Activated CD4-positive, CD25-positive, alpha-beta regulatory T cell treated with anti-CD3 and anti-CD28 coated beads, Interleukin-2, amount 50 U/mL, for 16 hours (primary cell): ENCODE measurements around the gene GCFC2.
"Not testable (repeated sequence)": the region's sequence is repeated elsewhere in the genome, so short reads cannot be mapped to it uniquely, and the experiment has no call there.

Experiments
- DNase-seq: peaks from one replicate; pipeline ENCODE4 v3.0.0-alpha.2; 2020; ENCODE audit warnings: low read depth, low spot score

Gene GCFC2

DNA sequence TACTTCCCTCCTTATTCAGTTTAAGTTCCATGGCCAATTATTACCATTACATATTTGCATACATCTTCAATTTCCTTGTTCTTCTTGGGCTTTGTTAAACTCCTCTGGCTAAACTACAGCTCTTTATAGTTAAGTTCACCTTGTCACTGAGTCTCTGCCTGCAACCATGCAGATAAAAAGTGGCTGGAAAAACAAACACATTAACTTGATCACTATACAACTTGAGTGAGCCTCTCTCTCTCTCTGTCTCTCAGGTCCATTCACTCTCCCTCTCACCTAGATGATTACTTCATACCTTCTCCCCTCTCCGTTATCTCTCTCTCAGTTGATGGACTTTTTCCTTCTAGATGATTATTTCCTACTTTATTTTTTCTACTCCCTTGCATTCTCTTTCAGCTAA, 30.3 kb downstream of the GCFC2 start:
- DNase-seq: no peak

DNA sequence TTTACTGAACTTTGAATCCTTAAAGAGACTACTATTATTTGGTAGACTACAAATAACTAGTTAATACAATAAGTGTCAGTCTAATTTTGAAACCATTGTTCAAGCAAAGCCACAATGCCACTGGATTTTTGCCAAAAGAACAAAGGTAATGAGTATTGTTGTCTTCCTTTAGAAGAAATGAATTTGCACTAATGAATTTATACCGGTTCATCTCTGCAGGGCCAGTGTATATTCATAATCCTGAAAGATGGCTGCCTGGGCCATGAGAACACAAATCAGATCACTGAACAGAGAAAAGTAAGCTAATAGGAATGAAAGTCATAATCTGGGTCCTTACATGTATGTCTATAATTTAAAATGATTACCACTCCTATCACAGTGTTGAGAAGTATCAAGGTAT, 31.2 kb downstream of the GCFC2 start:
- DNase-seq: no peak

DNA sequence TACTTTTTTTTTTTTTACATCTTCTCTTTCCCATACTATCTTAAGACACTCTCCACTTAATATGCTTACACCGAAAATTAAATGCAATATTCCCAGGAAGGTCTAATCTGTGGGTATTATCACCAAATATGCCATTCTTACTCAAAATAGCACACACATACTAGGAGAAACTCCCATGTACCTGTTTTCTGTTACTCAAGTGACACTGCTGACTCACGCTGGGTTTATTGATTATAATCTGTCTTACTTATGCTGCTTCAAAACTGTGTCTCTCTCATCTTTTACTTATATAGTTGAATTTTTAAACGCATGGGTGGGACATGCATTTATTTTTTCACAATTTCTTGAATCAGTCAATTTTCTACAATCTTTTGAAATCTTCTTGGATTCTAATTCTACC, 34.3 kb downstream of the GCFC2 start:
- no peak for DNase-seq

DNA sequence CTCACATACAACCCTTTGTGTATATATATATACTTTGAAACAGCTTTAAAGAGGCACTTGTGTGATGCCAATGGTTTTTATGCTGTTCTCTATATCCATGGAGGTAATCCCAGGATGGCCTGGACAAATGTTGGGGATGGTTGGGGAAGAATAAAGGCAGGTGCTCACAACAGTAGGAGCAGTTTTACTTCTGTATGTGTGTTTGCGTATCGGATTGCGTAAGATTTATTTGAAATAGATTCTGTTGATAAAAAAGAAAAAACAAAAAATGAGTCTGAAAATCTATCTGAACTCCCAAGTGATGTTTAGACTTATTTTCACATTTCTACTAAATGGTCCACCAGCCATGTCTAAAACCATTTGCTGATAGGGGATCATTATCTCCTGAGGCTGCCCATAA, 34.8 kb downstream of the GCFC2 start:
- DNase-seq: no peak

DNA sequence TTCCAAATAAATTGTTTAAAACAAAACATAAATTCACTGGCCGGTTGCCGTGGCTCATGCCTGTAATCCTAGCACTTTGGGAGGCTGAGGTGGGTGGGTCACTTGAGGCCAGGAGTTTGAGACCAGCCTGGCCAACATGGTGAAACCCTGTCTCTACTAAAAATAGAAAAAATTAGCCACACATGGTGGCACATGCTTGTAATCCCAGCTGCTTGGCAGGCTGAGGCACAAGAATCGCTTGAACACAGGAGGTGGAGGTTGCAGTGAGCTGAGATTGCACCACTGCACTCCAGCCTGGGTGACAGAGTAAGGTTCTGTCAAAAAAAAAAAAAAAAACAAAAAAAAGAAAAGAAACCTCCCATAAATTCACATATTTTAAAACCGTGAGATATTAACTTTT, 35.3 kb downstream of the GCFC2 start:
- DNase-seq: not testable (repeated sequence)

DNA sequence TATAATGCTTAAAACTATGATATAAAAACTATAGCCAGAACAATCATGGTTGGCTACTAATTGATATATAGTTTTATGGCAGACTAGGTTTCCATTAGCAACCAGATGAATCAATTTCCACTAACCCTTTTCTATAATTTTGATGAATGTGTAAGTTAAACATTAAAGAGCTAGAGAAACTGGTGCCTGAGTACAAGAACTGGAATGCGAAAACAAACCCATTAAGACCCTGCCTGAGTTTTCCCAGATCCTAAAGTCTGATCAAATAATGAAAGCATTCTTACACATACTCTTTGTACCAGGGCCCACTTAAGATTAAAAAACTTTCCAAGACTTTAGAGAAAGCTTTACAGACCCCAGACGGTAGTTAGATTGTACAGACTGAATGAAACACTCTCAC, 42.8 kb downstream of the GCFC2 start:
- no peak for DNase-seq

DNA sequence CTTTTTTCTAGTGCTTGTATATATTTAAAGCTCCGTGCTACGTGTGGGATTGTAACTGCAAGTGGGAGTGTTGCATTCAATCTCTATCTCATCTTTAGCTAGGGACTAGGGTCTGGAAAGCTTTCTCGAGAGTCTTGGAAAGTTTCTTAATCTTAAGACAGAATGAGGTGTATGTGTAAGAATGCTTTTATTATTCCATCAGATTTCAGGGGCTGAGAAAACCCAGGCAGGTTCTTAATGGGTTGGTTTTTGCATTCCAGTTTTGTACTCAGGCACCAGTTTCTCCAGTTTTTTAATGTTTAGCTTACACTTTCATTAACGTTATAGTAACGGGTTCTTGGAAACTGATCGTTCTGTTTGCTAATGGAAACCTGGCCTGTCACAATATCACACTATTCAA, 43.8 kb downstream of the GCFC2 start:
- no peak for DNase-seq

DNA sequence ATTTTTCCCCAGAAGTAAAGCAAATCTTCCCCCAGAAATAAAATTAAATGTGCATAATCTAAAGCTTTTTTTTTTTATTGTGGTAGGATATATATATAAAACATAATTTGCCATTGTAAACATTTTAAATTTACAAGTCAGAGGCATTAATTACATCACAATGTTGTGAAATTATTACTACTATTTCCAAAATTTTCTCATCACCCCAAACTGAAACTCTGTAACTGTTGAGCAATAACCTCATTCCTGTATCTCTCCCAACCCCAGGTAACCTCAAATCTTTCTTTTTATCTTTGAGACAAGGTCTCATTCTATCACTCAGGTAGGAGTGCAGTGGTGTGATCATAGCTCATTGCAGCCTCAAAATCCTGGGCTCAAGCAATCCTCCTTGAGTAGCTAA, 52.9 kb downstream of the GCFC2 start:
- no peak for DNase-seq

DNA sequence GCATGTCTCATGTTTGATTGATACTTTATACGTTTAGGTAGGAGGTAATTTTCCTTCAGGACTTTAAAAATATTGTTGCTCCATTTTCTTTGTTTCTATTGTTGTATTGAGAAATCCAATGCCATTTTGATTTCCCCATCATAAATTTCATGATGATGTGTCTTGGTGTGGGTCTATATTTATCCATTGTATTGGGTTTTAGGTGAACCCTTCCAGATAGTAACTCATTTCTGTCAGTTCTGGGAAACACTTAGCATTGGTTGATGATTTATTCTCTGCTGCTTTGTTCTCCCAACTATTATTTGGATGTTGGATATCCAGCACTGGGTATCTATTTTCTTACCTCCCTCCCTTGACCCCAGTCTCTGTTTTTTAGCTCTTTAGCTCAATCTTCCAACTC, 54.2 kb downstream of the GCFC2 start:
- no peak for DNase-seq

DNA sequence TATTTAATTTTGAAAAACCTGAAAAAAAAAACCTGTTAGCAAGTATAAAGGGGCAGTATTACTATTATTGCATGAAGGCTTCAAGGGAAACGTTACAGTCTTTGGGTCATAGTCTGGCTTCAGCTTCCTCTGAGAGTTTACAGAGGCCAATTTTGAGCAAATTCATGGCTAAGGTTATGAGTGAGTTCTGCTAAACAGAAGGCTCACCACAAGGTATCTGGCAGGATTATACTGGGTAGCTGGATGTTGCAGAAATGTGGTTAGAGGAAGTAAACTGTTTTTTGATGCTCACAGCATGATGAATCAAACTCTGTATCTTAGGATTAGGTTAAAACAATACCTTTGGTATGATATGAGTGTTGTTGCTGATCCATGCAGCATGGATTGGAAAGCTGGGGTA, 54.9 kb downstream of the GCFC2 start:
- no peak for DNase-seq

DNA sequence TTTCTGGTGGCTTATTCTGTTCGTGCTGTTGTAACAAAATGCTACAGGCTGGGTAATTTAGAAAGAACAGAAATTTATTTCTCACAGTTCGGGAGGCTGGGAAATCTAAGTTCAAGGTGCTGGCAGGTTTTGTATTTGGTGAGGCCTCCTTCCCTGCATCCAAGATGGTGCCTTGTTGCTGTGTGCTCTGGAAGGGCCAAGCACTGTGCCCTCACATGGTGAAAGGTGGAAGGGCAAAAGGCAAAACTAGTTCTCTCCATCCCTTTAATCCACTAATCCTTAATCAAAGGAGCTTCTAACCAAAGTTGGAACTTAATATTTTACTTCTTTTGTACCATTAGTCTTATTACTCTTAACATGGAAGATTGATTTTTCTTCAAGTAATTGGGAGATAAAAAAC, 56.7 kb downstream of the GCFC2 start:
- no peak for DNase-seq

DNA sequence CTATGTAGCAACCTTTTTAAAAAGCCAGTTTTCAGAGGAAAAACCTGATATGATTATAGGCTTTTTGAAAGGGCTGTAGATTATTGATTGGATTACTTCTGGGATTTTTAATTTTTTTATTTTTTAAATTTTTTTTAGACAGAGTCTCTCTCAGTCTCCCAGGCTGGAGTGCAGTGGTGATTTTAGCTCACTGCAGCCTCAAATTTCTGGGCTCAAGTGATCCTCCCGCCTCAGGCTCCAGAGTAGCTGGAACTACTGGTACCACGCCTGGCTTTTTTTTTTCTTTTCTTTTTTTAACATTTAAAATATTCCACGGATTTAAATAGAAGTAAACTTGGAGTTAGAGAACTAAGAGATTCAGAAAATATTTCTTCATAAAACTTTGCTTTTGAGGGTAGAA, 62.9 kb downstream of the GCFC2 start:
- no peak for DNase-seq

DNA sequence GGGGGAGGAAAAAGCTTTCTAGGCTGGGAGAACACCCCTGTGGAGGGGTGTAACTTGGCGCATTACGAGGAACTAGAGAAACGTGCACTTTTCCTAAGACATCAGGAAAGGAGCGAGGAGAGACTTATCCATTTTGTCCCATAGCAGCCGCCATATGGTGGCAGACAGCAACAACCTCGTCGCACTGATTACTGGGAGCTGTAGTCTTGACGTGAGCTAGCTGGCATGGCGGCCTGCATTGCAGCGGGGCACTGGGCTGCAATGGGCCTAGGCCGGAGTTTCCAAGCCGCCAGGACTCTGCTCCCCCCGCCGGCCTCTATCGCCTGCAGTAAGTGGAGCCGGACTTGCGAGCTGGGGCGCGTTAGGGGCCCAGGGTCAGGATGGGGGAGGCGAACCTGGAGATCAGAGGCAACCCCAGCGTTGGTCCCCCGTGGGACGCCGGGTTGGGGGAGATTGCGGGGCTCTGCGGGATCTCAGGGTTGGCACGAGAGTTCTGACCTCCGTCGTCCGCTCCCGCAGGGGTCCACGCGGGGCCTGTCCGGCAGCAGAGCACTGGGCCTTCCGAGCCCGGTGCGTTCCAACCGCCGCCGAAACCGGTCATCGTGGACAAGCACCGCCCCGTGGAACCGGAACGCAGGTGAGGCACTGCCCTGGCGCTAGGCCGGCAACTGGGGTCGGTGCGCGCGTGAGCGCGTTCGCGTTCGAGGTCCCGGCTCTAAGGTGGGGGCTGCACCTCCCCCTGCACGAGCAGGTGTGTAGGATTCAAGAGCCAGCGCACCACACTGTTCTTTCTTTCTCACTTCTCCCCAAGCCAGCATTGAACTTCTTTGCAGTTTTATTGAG, 63.9 kb downstream of the GCFC2 start, which contains the start of gene MRPL19:
TSS of gene MRPL19 (plus strand) at position 201 of the 843 bp plus-strand sequence. CDS start at position 226, 25 bp downstream.
- DNase-seq: peak; percentile 52

DNA sequence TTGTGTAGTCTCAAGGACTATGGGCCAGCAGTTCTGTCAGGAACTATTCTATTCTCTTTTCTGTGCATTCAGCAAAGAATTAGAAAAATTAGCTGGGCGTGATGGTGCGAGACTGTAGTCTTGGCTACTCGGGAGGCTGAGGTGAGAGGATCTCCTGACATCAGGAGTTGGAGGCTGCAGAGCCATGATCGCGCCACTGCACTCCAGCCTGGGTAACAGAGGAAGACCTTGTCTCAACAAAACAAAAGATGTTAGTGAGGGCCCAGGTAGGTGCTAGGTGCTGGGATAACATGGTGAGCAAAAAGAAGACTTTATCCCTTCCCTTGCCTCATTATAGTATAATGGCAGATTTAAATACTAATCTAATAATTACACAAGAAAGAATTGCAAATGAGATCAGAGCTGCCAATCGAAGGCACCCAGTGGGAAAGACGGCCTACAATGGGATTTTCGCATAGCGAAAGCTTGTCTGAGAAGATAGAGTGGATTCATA, 64.6 kb downstream of the GCFC2 start:
- DNase-seq: no peak

DNA sequence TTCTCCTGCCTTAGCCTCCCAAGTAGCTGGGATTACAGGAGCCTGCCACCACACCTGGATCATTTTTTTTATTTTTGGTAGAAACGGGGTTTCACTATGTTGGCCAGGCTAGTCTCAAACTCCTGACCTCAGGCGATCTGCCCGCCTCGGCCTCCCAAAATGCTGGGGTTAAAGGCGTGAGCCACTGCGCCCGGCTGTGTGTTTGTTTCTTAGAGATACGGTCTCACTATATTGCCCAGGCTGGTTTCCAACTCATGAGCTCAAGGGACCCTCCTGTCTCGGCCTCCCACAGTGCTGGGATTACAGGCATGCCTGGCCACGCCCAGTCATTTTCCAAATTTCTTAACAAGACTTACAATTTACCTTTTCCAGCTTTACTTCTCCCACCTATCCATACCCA, 65.1 kb downstream of the GCFC2 start:
- no peak for DNase-seq

DNA sequence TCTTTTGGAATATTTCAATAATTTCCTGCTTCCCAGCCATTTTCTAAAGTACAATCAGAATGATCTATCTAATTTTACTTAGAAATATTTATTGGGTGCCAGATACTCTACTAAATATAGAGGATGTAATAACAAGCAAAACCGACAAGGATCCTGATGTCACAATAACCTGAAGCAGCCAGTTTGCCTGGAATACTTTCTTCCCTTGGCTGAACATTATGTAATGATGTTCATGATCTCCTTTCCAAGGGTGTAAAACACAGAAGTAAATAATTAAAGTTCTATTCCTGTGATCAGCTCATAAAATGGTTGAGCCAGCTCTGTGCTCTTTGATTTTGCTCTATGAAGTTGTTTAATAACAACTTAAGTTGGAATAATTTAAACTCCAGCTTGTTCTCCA, 66.7 kb downstream of the GCFC2 start:
- no peak for DNase-seq

DNA sequence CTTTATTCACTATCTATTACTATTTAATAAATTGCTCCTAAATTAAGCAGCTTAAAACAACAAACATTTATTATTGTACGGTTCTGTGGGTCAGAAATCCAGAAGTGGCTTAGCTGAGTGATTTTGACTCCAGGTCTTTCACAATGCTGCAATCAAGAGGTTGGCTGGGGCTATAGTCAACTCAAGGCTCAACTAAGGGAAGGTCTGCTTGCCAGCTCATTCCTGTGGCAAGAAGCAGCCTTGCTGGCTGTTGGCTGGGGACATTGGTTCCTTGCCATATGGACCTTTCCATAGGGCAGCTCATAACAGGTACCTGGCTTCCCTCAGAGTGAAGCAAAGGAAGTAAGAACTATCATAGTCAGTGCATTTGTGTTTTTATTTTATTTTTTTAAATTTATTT, 69.1 kb downstream of the GCFC2 start:
- no peak for DNase-seq

DNA sequence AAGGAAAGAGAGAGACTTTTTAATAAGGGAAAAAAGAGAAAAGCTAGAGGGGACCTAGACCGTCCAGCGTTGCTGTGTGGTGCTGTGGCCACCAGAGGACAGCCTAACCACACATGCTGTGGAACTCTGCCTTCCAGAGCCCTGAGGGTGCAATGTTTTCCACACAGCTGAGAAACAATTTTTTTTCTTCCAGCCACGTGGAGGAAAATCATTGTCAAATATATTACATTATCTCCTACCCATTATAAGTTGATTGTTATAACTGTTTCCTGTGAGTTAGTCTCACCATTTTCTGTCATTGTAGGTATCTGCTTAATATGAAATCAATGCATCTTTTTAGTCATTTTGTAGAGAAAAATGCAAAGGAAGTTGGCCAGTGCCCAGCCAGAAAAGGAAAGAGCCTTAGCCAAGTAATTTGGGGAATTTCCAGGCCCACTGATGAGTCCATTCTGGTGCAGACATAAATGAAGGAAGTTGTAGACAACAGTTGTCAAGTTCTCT, 70.0 kb downstream of the GCFC2 start:
- peak; percentile 14 for DNase-seq

DNA sequence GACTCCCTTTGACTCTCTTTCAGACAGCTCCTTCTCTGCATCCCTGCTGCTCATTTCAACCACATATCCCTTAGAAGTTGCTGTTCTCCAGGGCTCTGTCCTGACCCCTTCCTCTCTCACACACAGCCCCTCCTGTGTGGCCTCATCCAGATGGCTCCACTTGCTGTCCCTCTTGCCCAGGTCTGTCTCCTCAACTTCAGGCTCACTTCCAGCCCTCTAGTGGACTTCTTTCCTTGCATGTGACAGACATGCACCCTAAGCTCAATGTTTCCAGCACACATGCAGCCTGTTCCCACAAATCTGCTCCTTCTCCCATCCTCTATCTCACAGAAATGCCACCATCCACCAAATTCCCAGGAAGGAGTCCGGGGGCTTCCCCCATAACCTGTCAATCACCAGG, 73.1 kb downstream of the GCFC2 start:
- no peak for DNase-seq

DNA sequence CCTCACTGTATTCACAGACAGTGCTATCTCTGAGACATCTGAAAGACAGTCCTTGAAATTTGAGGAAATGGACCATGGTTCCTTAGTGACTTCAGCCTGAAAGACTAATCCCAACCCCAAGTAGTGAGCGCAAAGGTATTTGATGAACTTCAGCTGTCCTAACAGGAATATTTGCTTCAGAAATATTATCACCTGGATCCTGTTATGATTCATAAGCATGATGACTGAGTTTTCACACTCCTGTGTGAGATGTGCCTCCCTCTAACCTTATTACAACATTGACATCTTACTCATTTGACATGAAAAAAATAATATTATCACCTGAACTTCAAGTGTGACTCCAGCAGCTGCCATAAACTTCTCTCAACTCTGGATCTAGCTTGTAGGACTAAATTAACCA, 75.8 kb downstream of the GCFC2 start:
- no peak for DNase-seq

DNA sequence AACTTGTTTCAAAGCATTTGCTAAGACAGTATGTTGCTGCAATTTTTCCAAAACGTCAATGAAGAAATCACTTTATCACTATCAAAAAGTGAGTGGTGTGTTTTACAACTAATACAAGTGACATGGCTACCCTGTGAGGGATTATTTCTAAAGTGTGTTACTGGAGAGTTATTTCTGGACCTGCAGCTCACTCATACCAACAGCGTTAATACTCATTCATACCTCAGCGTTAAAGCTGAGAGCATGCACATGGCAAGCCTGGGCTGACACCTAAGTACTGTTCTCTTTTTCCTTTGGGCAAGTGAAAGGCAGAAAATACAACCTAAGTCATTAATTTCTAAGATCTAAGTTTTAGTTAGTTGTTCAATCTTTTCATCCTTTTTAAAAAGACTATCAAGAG, 77.1 kb downstream of the GCFC2 start:
- DNase-seq: no peak

DNA sequence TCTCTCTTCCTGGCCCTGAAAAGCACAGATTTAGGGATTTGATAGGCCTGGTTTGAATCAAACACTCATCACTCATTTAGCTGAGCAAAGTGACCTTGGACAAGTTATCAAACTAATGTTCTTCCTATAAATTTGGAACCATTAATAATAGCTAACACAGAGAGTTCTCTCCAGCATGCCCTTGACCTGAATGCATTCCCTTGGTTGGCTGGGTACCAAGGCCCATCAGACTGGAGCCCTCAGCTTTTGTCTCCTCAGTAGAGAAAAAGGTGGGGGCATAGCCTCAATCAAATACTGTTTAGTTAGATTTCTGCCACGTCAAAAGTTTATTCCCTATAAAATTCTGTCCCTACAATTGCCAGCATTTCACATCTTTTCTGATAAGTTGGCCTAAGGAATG, 77.9 kb downstream of the GCFC2 start:
- DNase-seq: no peak

DNA sequence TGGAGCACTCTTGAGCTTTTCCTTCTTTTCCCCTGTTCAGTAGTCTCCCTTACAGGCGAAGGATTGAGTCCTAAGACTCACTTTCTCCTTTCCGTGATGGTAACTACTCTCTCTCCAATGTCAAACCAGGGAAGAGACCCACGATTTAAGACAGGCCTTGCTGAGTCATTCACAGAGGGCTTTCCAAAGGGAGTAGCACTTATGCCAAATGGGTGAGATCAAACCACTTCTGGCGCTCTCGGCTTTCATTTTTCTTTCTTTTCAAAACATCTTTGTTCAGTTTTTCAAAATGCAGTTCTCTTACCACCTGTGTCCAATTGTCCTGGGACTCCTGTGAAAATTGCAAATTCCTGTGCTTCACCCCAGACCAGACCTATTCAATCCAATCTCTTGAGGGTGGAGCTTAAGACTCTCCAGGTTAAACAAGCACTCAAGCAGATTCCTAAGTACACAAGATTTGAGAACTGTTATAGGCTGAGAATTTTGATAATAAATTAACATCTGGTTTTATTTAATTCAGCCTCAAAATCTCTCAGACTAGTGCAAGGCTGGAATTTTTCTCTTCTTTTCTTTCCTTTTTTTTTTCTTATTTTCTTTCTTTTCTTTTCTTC, 78.5 kb downstream of the GCFC2 start:
- DNase-seq: no peak
